ENCODE measurements around the gene RARRES2.

GRCh38 chr7:150329331-150330120 lies 11.9 kb downstream of the RARRES2 start:
- TF ChIP-seq CTCF (conservative IDR thresholded peaks at IDR 0.05; ENCODE audit: low read length) (no peak), EZH2phosphoT487 (IDR thresholded peaks at IDR 0.05; ENCODE audit: borderline replicate concordance, low read depth, low read length) (no peak)

Measured in OCI-LY7 (cell line).